GOT3 (cell line): Measurements from ENCODE around the gene LHFPL6.

Experiments used
- DNase-seq: peaks from one replicate; lab custom pipeline; 2025; ENCODE audit warnings: mixed read lengths; lab: John Stamatoyannopoulos, UW

LHFPL6 gene

GRCh38 chr13:39510316-39510695, 92.7 kb downstream of the LHFPL6 start:
- DNase-seq = no peak

GRCh38 chr13:39509616-39510315, 93.2 kb downstream of the LHFPL6 start:
- DNase-seq = no peak

- DNase-seq = no peak
These were observed 96.2 kb downstream of the LHFPL6 start for GRCh38 chr13:39506559-39507390.

DNA sequence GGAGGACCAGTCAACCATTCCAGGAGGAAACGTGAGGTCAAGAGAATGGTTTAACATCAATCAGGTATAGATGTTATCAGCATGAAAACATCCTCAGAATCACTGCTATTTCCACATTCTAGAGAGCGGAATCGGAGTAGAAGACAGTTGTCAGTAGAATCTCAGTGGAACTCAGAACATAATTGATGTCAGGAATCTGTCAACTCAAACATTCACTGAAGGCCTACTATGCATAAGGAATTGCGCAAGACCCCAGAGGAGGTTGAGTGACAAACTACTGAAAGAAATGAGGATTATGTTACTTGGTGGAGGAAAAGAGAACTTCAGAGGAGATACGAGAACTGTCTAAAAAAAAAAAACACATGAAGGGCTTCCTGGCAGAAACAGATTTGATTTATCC, 97.8 kb downstream of the LHFPL6 start:
- DNase-seq = no peak

GRCh38 chr13:39503048-39503447, 99.9 kb downstream of the LHFPL6 start:
- DNase-seq = no peak

DNA sequence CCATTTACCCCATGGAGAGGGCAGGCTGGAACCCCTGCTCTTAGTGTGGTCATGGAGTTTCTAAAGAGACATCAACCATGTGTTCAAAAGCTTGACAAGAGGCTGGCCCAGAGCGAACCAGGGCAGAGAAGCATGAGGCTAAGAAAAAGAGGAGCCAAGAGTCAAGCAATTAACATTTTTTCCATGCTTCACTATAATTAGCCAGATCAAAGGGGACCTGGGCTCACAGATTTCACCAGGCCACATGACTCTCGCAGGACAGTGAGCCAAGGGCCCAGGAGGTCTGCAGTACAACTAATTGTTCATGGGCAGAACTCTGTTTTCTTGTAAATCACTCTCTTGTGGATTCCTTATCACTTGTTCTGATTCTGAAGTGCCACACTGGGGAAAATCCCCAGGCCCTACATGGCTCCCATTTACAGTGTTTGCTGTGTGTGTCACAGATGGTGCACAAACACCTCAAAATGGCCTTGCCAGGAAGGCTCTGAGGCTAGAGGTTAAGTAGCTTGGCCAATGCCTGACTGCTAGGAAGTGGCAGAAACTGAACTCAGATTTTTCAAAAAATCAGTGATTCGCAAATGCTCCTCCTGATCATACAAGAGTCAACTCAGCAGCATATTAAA, 101.2 kb downstream of the LHFPL6 start:
- DNase-seq = no peak

- no peak for DNase-seq
These were observed 103.4 kb downstream of the LHFPL6 start for GRCh38 chr13:39499604-39500003.

- DNase-seq = no peak
These were observed 104.4 kb downstream of the LHFPL6 start for GRCh38 chr13:39498471-39499114.

DNA sequence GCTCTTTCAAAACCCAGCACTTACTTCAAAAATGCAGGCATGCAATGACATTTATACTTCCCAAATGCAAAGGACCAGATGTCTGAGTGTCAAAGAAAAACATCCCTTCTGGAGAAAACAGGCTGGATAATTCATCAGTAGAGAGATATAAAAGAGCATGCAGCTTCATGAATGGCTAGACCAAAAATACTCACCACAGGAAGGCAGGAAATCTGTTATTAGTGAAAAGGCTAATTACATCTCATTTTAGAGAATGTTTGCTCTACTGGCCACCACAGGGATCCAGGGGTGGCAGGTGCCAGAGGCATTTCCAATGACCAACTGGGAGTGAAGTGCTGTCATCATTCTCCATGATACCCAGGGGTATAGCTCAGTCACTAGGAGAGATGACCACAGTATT, 106.5 kb downstream of the LHFPL6 start:
- DNase-seq = no peak

DNA sequence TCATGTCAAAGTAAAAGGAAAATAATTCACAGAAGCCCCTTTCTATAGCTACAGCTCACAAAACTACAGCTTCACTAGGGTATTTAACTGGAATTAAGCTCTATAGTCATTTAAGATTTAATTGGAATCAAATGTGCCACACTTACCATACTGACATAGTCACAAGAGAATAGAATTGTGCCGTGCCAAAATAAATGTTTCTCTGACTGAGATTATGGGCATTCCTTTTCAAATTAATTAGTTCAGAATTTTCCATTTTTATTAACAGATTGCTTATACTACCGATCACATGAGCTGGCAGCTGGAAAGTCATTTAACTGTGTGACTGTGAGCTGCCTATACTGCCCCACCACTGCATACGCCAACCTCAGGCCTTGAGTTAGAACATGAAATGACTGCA, 108.4 kb downstream of the LHFPL6 start:
- no peak for DNase-seq

DNA sequence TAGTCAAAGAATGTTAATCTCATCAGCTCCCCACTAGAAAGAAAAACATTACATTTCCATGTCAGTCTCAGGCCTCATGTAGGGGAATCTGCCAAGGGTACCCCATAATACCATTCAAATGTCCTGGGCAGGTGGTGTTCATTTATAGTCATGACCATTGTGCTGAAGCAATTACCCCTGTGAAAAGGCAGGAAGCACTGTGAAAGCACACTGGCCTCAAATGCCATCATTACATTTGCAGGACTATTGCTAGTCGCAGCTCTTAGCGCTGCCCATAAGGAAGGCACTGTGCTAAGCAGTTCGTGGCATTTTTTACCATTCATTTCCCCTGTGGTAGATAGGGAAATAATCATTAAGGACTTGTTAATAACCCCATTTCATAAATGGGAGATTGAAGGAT, 109.0 kb downstream of the LHFPL6 start:
- no peak for DNase-seq

- no peak for DNase-seq
These were observed 112.9 kb downstream of the LHFPL6 start for GRCh38 chr13:39490136-39490535.

DNA sequence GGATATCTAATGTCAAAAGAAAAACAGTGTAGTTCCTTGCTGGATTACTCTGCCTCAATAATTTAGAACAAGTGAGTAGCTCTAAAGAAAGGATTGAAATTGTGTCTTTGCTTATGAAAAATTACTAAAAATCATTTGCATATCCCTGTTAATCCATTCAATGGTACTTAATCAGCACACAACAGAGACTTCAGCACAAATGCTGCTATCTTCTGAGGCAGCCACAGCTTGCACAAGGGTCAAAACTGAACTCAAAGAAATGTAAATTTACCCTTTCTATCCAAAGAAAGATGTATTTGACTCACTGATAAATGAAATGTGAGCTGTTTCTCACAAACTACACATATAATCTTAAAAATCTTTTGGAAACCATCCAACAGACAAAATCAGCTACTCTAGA, 116.2 kb downstream of the LHFPL6 start:
- DNase-seq = no peak

- DNase-seq = no peak
These were observed 117.7 kb downstream of the LHFPL6 start for GRCh38 chr13:39485314-39485700.

DNA sequence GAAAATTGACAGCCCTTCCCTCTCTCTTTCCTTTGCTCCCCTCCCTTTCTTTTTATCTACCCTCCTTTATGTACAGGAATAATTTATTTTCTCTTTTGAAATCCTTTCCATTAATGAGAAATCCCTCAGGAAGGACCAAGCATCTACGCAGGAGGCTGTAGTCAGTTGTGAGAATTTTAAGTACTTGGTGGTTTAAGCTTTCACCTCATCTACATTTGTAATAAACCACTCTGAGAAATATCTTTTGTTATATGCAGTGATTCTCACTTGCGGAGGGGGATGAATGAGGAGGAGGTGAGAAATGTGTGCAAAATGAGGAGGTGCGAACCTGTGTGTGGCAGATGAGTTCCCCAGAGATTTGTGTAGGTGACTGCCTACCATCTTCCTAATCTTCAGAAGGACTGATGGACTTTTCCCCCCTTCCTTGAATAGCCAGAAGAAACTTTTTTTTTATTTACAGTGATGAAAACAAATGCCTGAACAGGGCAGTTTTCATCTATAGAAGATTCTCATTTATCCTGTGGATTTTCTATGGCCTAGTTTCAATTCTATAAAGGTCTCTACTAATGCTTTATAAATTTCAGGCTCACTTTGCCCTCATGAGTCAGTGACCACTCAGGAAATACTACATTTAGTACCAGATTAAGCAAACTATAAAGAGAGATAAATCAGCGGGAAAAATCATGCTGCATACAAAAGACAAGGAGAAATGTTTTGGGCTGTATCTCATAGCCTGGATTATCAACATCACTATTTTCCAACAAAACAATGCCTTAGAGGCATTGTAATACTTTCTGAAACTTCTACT, 118.3 kb downstream of the LHFPL6 start:
- DNase-seq = no peak

DNA sequence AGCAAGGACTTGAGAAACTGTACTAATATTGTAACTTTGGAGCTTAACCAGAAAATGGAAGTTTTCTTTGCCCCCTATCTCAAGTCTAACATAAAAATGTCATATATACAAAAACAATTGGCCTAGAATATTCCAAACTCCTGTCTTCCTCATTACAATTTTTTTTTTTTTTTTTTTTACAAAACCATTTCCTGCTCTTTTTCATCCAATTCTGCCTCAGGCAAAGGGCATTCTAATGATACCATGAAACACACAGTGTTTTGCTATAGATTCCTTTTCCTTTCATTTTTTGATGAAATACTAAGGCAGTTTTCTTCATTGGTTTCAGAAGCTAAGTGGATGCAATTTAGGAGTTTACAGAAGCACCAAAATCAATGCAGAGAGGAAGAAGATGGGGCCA, 119.7 kb downstream of the LHFPL6 start:
- no peak for DNase-seq

- DNase-seq = no peak
These were observed 121.5 kb downstream of the LHFPL6 start for GRCh38 chr13:39481491-39481890.

DNA sequence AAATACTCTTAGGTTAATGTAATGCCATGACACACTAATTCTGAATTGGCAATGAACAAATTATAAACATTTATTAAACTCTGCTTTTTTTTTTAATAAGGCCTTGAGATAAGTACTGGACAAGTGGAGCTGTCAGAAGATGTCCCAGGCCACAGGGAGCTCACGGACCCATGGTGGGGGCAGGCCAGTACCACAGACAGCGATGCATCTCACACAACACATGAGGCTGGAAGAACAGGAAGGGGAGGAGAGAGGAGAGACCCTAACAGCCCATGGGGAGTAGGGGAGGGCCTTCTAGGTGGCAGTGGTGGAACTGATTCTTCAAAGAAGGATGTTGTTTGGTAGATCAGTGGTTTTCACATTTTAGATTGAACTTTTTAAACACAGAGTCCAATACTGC, 128.4 kb downstream of the LHFPL6 start:
- no peak for DNase-seq

DNA sequence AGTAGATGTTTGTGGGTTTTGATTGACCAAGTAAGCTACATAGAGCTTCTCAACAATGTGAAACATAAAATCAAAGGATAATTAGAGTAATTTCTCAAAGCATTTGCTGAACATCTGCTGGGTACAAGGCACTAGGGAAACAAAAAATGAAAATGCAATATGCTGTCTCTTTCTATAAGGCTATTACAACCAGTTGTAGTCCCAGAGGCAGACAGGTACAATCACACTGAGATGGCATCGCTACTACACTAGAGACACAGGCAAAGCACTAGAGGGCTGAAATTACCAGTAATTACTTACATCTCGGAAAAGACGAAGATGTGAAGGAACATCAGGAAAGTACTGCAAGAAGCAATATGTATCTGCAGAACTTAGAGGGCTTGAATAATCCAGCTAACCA, 133.3 kb downstream of the LHFPL6 start:
- no peak for DNase-seq

GRCh38 chr13:39468306-39468705, 134.7 kb downstream of the LHFPL6 start:
- DNase-seq = no peak

DNA sequence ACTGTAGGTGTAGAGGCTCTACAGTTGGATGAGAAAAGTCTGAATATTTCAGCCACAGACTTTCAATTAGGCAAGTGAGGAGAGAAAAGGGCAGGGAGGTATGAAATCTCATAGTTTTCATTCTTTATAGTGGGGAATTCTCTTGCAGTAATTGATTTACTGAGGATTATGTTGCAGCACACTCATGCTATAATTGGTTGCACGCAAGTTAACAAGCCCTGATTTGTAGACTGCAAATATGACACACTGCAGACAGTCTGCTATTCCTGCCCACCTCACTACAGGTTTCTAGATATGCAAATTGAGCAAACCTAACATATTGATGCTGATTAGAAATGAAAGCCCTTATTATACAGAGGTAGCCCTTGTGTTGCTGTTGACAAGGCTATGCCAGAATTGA, 139.4 kb downstream of the LHFPL6 start:
- no peak for DNase-seq

- no peak for DNase-seq
These were observed 140.1 kb downstream of the LHFPL6 start for GRCh38 chr13:39462906-39463305.
